IPS DF 6.9 (cell line): Measurements from ENCODE around the gene KCNK13.

Source experiments
- DNase-seq: peaks from one replicate; pipeline ENCODE4 v3.0.0-alpha.2; 2013; ENCODE audit warnings: low read depth, low spot score
- H3K27ac ChIP-seq: one replicate; pipeline ENCODE4 v1.5.1; 2013; ENCODE audit warnings: low read length, control low read depth
- H3K27me3 ChIP-seq: 2 replicates; pipeline ENCODE4 v1.6.1; 2013; ENCODE audit warnings: mild to moderate bottlenecking, low read length; ENCODE audit not compliant: control insufficient read depth, insufficient read depth
- H3K36me3 ChIP-seq: 2 replicates; pipeline ENCODE4 v1.6.1; 2013; ENCODE audit warnings: low read length; ENCODE audit not compliant: control insufficient read depth, insufficient read depth
- H3K4me1 ChIP-seq: 2 replicates; pipeline ENCODE4 v1.6.1; 2013; ENCODE audit warnings: low read length; ENCODE audit not compliant: control insufficient read depth, insufficient read depth
- H3K4me3 ChIP-seq: 2 replicates; pipeline ENCODE4 v1.5.1; 2013; ENCODE audit warnings: mild to moderate bottlenecking, low read length
- H3K9me3 ChIP-seq: 2 replicates; pipeline ENCODE4 v1.6.1; 2013; ENCODE audit warnings: low read length, inconsistent platforms; ENCODE audit not compliant: control insufficient read depth, insufficient read depth
- WGBS: extraction: QIAGEN DNeasy Blood & Tissue Kit; methylation state at CpG from one replicate; pipeline ENCODE4 v1.1.7; 2013; ENCODE audit warnings: mixed read lengths, missing lambda C conversion rate; ENCODE audit not compliant: insufficient read length, insufficient coverage; 5-methylcytosine and 5-hydroxymethylcytosine counted together

Gene KCNK13

DNA sequence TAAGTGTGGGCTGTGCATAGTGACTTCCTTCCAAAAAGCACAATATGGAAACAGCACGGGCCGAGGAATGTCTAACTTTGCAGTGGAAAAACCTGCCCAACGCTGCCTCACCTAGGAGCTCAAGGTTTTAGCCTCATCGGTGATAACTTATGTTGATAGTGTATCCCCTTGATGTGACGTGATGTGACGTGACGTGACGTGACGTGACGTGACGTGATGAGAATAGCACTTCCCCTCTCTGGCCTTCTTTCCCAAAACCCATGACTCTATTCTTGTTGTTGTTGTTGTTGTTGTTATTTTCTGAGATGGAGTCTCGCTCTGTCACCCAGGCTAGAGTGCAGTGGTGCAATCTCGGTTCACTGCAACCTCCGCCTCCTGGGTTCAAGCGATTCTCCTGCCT, 64.5 kb downstream of the KCNK13 start:
- Histone ChIP-seq H3K4me3 (no peak overlapping the region), H3K9me3 (no peaks in the 10 kb centered on the region), H3K4me1 (no peaks in the 10 kb centered on the region), H3K36me3 (no peaks in the 10 kb centered on the region), H3K27me3 (no peaks in the 10 kb centered on the region), H3K27ac (no peak overlapping the region)
- no CpG with 5 or more reads among the region's 15 CpGs for WGBS
- no peak for DNase-seq

DNA sequence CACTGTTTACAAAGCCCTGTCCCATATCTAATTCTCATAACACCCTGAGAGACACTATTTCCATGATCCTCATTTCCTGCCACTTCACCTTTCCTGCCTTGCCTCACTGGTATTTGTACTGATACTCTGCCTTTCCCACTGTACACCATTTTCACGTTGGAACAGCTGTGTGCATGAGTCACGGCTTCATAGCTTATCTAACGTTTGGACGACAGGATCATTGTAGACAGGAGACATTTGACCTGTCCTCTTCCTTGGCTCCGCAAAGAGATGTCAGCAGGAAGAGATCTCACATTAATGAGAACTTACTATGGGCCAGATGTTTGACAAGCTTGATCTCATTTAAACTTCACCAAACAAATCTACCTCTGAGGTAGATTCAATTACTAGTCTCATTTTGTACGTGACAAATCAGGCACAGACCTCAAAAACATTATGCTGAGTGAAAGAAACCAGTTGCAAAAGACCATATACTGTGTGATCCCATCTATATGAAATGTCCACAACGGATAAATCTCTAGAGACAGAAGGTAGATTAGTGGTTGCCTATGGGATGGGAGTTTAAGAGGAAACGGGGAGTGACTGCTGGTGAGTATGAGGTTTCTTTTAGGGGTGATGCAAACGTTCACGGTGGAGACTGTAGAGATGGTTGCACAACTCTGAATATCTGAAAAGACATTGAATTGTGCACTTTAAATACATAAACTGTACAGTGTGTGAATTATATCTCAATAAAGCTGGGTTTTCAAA, 71.2 kb downstream of the KCNK13 start:
- H3K36me3 ChIP-seq, result no peaks in the 10 kb centered on the region
- H3K4me1 ChIP-seq, result no peaks in the 10 kb centered on the region
- H3K4me3 ChIP-seq, result no peak overlapping the region
- WGBS, result no CpG with 5 or more reads among the region's 10 CpGs
- H3K27me3 ChIP-seq, result no peaks in the 10 kb centered on the region
- H3K27ac ChIP-seq, result no peak overlapping the region
- no peak for DNase-seq
- no peaks in the 10 kb centered on the region for H3K9me3 ChIP-seq

DNA sequence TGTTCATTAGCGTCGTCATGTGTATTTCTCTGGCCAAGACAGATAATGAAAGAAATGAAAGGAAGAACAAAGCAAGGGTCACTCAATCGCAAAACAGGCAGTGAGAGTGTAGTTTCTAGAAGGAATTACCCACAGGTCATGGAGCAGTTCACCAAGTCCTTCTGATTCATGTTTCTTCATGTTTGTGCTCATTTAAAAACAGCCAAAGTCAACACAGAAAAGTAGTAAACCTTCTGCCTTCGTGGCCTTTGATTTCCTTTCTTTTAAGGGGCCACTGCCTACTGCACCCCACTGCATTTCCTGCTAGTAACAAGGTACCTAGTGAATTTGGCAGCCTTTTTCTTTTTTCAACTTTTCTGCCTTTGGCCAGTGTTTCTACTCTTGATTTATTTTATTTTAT, 75.1 kb downstream of the KCNK13 start:
- Histone ChIP-seq H3K4me3 (no peak overlapping the region), H3K9me3 (no peaks in the 10 kb centered on the region), H3K27me3 (no peaks in the 10 kb centered on the region), H3K36me3 (no peaks in the 10 kb centered on the region), H3K27ac (no peak overlapping the region), H3K4me1 (no peaks in the 10 kb centered on the region; the same call in 1 of the 2 replicates)
- no CpG with 5 or more reads among the region's 4 CpGs for WGBS
- DNase-seq, result no peak

DNA sequence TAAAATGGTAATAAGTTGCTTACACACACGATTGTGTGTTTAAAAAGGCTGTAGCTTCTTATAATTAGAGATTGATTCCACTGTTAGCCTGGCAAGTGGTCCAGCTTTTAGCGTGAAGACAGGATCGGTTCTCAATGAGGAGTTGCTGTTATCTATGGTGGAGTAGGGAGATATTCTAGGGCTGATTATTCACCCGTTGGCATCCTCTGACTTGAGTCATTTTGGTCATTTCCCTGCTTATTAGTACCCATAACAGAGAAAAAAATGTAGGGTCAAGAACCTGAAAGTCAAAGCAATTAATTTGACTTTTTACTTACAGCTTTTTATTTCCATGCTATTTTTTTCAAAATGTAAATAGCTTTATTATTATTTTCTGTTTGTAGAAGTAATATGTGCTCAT, 76.0 kb downstream of the KCNK13 start:
- H3K9me3 ChIP-seq, result no peaks in the 10 kb centered on the region
- no peaks in the 10 kb centered on the region; the same call in 1 of the 2 replicates for H3K4me1 ChIP-seq
- no peak overlapping the region for H3K27ac ChIP-seq
- no peak for DNase-seq
- no peak overlapping the region for H3K4me3 ChIP-seq
- WGBS, result no CpG with 5 or more reads among the region's 4 CpGs
- H3K27me3 ChIP-seq, result no peaks in the 10 kb centered on the region
- H3K36me3 ChIP-seq, result no peaks in the 10 kb centered on the region

DNA sequence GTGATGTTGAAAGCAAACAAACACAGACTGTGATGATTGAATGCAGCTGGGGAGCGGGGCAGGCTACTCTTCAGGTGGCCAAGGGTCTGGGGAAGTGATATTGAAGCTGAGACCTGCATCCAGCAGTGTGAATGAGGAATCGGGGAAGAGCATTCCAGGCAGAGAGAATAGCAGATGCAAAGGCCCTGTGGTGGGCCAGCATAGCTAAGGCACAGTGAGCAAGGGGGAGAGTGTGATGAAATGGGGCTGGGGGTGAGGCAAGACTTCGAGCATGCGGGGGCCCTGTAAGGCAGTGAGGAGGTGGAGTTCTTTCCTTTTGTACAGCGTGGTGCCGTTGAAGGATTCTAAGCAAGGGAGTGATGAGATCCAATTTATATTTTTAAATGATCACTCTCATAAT, 77.4 kb downstream of the KCNK13 start:
- no peak for DNase-seq
- no peaks in the 10 kb centered on the region; the same call in 1 of the 2 replicates for H3K4me1 ChIP-seq
- H3K27me3 ChIP-seq, result no peaks in the 10 kb centered on the region
- H3K36me3 ChIP-seq, result no peaks in the 10 kb centered on the region
- no peaks in the 10 kb centered on the region for H3K9me3 ChIP-seq
- no CpG with 5 or more reads among the region's 6 CpGs for WGBS
- no peak overlapping the region for H3K4me3 ChIP-seq
- H3K27ac ChIP-seq, result no peak overlapping the region

DNA sequence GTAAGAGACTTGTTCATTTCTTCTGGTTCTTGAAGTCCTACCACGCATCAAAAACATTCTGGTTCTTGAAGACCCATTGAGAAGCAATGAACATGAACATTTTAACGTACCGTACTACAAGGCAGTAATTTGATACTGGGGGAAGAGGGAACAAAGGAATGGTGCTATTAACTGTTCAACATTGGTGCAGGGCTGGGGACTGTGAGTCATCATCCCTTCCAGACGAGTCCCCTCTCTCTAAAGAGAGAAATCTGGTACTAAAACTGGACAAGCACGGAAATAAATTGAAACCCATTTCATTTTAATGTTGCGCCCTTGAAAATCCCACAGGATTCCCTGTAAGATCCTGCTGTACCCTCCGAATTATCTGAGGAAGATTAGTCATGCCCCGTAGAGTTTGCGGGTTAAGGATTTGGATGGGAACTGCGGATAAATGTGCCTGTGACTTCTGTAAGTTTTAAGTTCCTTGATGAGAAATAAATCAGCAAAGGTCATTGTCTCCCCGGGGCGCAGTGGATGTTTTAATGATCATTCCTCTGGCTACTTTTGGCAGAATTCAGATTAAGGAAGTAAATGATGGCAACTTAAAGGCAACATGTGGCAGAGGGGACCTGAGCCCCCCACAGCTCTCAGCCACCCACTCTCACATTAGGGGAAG, 78.6 kb downstream of the KCNK13 start:
- Histone ChIP-seq H3K36me3 (no peaks in the 10 kb centered on the region), H3K4me1 (no peaks in the 10 kb centered on the region; the same call in 1 of the 2 replicates), H3K4me3 (no peak overlapping the region), H3K9me3 (no peaks in the 10 kb centered on the region), H3K27me3 (no peaks in the 10 kb centered on the region), H3K27ac (no peak overlapping the region)
- no peak for DNase-seq
- WGBS, result no CpG with 5 or more reads among the region's 12 CpGs

DNA sequence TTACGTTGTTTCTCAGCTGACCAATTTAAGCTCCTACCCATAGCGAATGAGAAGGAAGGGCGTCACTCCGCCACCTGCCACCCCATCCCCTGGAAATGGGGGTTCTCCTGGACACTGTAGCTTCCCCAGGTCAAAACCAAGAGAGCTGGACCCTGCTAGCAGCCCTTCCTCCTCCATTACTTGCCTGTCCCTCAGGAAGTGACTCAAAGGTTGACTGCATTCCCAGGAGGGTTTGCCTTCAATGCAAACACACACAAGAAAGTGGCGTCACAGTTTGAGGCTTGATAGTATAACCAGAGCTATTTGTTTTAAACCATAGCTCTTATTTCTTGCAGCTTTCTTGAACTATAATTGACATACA, 79.1 kb downstream of the KCNK13 start:
- H3K9me3 ChIP-seq, result no peaks in the 10 kb centered on the region
- H3K4me1 ChIP-seq, result no peaks in the 10 kb centered on the region; the same call in 1 of the 2 replicates
- WGBS, result no CpG with 5 or more reads among the region's 5 CpGs
- DNase-seq, result no peak
- no peaks in the 10 kb centered on the region for H3K36me3 ChIP-seq
- no peak overlapping the region for H3K27ac ChIP-seq
- no peak overlapping the region for H3K4me3 ChIP-seq
- no peaks in the 10 kb centered on the region for H3K27me3 ChIP-seq

DNA sequence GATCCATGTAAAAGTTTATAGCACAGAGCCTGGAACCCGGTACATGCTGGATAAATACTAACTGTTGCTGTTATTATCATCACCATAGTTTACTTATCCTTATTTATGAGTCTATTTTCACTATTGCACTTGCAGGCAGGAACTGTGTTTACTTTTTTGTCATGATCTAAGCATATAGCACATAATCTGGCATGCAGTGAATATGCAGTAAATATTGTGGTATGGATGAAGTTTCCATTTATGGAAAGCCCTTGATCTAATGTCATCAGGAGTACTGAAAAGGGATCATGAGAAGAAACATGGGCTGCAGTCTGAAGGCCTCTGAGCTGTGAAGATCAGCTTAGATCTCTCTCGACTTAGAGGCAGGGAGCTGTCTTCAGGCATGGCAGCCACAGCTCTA, 91.6 kb downstream of the KCNK13 start:
- no peaks in the 10 kb centered on the region for H3K36me3 ChIP-seq
- no peaks in the 10 kb centered on the region; the same call in 1 of the 2 replicates for H3K27me3 ChIP-seq
- no peaks in the 10 kb centered on the region for H3K9me3 ChIP-seq
- H3K4me1 ChIP-seq, result no peaks in the 10 kb centered on the region
- no peak overlapping the region for H3K27ac ChIP-seq
- WGBS, result no CpG with 5 or more reads among the region's 2 CpGs
- no peak for DNase-seq
- H3K4me3 ChIP-seq, result no peak overlapping the region

DNA sequence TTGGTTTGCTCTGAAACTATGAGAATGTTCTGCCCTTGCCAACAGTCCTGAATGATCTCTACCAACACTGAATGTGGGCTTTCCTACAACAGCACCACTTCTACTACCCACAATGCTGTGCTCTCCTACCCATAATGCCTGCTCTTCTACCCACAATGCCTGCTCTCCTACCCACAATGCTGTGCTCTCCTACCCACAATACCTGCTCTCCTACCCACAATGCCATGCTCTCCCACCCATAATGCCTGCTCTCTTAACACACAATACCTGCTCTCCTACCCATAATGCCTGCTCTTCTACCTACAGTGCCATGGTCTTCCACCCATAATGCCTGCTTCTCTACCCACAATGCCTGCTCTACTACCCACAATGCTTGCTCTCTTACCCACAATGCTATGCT, 92.3 kb downstream of the KCNK13 start:
- DNase-seq, result no peak
- no peaks in the 10 kb centered on the region; the same call in 1 of the 2 replicates for H3K27me3 ChIP-seq
- no peaks in the 10 kb centered on the region for H3K4me1 ChIP-seq
- no peaks in the 10 kb centered on the region for H3K9me3 ChIP-seq
- no peak overlapping the region for H3K4me3 ChIP-seq
- no peak overlapping the region for H3K27ac ChIP-seq
- H3K36me3 ChIP-seq, result no peaks in the 10 kb centered on the region

DNA sequence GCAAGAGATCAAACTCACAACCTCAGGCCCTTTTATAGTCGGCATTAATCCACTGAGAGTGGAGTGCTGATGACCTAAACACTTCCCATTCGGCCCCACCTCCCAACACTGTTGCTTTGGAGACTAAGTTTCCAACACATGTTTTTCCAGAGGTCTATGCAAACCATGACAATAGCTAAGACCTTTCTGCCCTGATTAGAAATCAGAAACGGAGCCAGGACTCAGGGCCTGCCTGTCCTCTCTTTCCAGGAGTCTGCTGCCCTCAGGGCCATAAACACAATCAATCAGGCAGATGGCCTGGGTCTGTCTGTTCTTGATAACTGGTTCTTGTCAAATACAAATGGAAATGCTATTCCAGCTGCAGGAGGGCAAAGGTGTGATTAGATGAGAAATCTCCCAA, 97.4 kb downstream of the KCNK13 start:
- no peaks in the 10 kb centered on the region for H3K4me1 ChIP-seq
- WGBS, result no CpG with 5 or more reads among the region's 3 CpGs
- H3K36me3 ChIP-seq, result no peaks in the 10 kb centered on the region
- H3K27me3 ChIP-seq, result no peaks in the 10 kb centered on the region; the same call in 1 of the 2 replicates
- H3K9me3 ChIP-seq, result no peaks in the 10 kb centered on the region
- H3K27ac ChIP-seq, result no peak overlapping the region
- H3K4me3 ChIP-seq, result no peak overlapping the region
- DNase-seq, result no peak

DNA sequence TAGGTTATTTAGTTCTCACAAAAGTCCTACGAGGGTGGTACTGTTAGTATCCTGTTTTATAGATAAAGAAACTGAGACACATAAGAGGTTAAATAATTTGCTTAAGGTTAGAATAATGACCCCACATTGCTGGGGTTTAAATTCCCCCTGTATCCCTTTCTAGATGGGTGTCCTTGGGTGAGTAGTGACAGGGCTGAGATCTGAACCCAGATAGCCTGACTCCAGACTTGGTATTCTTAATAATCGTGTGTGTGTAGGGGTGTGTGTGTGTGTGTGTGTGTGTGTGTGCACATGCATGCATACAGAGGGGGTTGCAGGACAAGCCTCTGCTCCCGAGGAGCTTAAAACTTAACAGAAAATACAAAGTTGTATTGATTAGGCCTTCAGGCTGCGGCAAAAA, 97.9 kb downstream of the KCNK13 start:
- no peaks in the 10 kb centered on the region for H3K36me3 ChIP-seq
- no peak overlapping the region for H3K4me3 ChIP-seq
- H3K9me3 ChIP-seq, result no peaks in the 10 kb centered on the region
- H3K27me3 ChIP-seq, result no peaks in the 10 kb centered on the region; the same call in 1 of the 2 replicates
- no peak overlapping the region for H3K27ac ChIP-seq
- no peaks in the 10 kb centered on the region for H3K4me1 ChIP-seq
- DNase-seq, result no peak
- WGBS, result no CpG with 5 or more reads among the region's 4 CpGs
